Mucosa of descending colon (tissue), 3 donors: Measurements from ENCODE around the gene ST6GAL1. TPM values are rescaled to one million over a fixed set of nuclear protein-coding genes. Genes with fewer than 3 reads are reported as not detected.
"Not testable (repeated sequence)": the region's sequence is repeated elsewhere in the genome, so short reads cannot be mapped to it uniquely, and the experiment has no call there.

Source experiments
- ATAC-seq: fragments of 200-7000 bp; cut with Tn5 transposase; one replicate; pipeline ENCODE4 v1.9.1; 2020; ENCODE audit warnings: mild to moderate bottlenecking, moderate library complexity
- DNase-seq, 3 donors: peaks; one replicate each; pipeline ENCODE4 v3.0.0-alpha.2; 2020
- H3K36me3 ChIP-seq: fragments of 200-600 bp; one replicate; pipeline ENCODE4 v1.8.0; 2021; ENCODE audit warnings: low read depth, mild to moderate bottlenecking
- H3K4me1 ChIP-seq: fragments of 200-600 bp; one replicate; pipeline ENCODE4 v1.8.0; 2021; ENCODE audit warnings: low read depth, mild to moderate bottlenecking
- H3K4me3 ChIP-seq: fragments of 200-600 bp; one replicate; pipeline ENCODE4 v1.8.0; 2021; ENCODE audit warnings: mild to moderate bottlenecking
- H3K9me3 ChIP-seq: fragments of 200-600 bp; one replicate; pipeline ENCODE4 v1.8.0; 2021; ENCODE audit warnings: mild to moderate bottlenecking
- intact Hi-C, 2 donors: fragments of 100-400 bp; cut with DNase I in 1 of 2; cut with micrococcal nuclease in 1 of 2; formaldehyde crosslinking; loops; one replicate each; pipeline versions ENCODE4 v1.11.0 to v1.11.1; 2022; cut with DNase I, micrococcal nuclease
- total RNA-seq, 3 donors: library from RNA; stranded (reverse); fragmentation: NEBNext Ultra II Directional in 2 of 3; extraction: Animal tissue kit (Norgen Biotek cat#: 25700) in 2 of 3; gene quantifications; one replicate each; pipeline versions ENCODE4 v1.2.1 to v1.2.4, GENCODE V29; 2021 to 2023
- TF ChIP-seq, protein P1 (sequence below): fragments of 200-600 bp; IDR thresholded peaks from one replicate; pipeline ENCODE4 v1.8.0; 2022; ENCODE audit warnings: antibody characterized with exemption, mild to moderate bottlenecking
- donor health status: DM: no; HTN: no; CAD: no; lungs with moderate emphysema.
- donor health status: DM: no; HTN: no; CAD: no.
- donor health status: DM: no; HTN: yes; CAD: no.

Gene ST6GAL1
- total RNA-seq, 3 donors from 2014 or later = 23.5 to 58.9 (median 53.6) TPM

DNA sequence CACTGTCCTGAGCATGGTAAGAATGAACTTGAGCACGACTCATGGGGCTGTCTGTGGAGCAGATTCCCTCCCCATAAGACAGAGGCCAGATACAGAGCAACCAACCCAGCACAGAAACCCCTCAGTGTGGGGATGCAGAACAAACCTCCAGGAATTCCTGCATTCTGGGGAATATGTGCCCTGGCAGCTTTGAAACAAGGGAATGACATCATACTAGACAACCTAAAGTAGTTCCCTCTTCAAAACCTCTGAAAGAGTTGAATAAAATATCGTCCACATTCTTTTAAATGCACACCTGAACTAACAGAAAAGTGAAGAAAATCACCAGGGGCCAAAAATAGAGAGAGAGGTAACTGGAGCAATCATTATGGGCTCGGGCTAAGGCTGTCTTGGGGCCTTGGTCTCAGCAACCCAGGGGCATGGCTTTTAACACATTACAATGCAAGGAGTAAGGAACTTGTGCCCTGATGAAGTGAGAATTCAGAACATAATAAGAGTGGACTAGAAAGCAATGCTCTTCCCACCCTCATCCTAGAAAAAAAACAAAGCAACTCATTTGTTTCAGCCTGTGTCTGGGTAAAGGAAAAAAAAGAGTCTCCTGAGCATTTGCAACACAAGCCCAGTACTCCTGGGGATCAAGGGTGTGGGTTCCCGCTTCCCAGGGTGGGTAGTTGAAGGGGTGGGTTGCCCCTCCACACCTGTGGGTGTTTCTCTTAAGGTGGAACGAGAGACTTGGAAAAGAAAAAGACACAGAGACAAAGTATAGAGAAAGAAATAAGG lies 43.9 kb upstream of the ST6GAL1 start:
- no peaks in the 10 kb centered on the region for H3K36me3 ChIP-seq
- TF ChIP-seq, protein P1, sequence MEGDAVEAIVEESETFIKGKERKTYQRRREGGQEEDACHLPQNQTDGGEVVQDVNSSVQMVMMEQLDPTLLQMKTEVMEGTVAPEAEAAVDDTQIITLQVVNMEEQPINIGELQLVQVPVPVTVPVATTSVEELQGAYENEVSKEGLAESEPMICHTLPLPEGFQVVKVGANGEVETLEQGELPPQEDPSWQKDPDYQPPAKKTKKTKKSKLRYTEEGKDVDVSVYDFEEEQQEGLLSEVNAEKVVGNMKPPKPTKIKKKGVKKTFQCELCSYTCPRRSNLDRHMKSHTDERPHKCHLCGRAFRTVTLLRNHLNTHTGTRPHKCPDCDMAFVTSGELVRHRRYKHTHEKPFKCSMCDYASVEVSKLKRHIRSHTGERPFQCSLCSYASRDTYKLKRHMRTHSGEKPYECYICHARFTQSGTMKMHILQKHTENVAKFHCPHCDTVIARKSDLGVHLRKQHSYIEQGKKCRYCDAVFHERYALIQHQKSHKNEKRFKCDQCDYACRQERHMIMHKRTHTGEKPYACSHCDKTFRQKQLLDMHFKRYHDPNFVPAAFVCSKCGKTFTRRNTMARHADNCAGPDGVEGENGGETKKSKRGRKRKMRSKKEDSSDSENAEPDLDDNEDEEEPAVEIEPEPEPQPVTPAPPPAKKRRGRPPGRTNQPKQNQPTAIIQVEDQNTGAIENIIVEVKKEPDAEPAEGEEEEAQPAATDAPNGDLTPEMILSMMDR = no peak
- DNase-seq (no peak), ATAC-seq (no peak)
- no peaks in the 10 kb centered on the region for H3K9me3 ChIP-seq
- H3K4me3 ChIP-seq = no peak overlapping the region
- intact Hi-C loops = no loop called here
- H3K4me1 ChIP-seq = no peaks in the 10 kb centered on the region

DNA sequence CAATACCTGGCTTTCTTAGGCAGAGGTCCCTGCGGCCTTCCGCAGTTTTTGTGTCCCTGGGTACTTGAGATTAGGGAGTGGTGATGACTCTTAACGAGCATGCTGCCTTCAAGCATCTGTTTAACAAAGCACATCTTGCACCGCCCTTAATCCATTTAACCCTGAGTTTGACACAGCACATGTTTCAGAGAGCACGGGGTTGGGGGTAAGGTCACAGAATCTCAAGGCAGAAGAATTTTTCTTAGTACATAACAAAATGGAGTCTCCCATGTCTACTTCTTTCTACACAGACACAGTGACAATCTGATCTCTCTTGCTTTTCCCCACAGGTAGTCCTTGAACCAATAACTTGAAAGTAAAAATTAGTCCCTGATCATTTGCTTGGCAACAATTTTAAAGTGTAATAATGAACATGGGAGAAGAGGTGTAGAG lies 42.8 kb upstream of the ST6GAL1 start:
- DNase-seq, H3K4me3 ChIP-seq, H3K36me3 ChIP-seq, intact Hi-C loops, H3K9me3 ChIP-seq, H3K4me1 ChIP-seq, ATAC-seq: not testable (repeated sequence)

DNA sequence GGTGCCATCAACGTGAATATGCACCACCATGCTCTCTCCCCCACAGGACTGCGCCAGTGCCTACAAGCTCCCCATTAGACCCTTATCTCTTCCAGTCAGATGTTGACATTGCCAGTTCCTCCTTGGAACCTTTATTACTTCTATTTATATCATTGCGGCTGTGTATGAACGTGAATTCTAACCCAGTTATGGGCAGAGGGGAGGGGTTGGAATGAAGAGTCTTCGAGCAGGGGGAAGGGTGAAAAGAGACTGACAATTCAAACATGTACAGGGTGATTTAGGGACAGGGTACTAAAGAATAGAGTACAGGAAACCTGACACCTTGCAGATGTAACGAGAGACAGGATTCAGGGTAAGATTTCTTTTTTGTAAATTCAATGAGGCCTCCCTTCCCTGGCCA lies 41.8 kb upstream of the ST6GAL1 start:
- TF ChIP-seq, protein P1 = no peak
- H3K4me1 ChIP-seq = no peaks in the 10 kb centered on the region
- intact Hi-C loops = no loop called here
- H3K9me3 ChIP-seq = no peaks in the 10 kb centered on the region
- H3K36me3 ChIP-seq = no peaks in the 10 kb centered on the region
- DNase-seq (no peak), ATAC-seq (no peak)
- no peak overlapping the region for H3K4me3 ChIP-seq

DNA sequence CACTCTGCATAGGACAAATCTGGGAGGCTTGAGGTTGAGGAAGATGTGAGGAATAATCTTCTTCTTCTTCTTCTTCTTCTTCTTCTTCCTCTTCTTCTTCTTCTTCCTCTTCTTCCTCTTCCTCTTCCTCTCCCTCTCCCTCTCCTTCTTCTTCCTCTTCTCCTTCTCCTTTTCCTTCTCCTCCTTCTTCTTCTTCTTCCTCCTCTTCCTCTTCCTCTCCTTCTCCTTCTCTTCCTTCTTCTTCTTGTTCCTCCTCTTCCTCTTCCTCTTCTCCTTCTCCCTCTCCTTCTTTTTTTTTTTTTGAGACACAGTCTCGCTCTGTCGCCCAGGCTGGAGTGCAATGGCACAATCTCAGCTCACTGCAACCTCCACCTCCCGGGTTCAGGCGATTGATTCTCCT lies 40.6 kb upstream of the ST6GAL1 start:
- H3K4me1 ChIP-seq, H3K36me3 ChIP-seq, ATAC-seq, DNase-seq, H3K4me3 ChIP-seq, intact Hi-C loops, H3K9me3 ChIP-seq: not testable (repeated sequence)

DNA sequence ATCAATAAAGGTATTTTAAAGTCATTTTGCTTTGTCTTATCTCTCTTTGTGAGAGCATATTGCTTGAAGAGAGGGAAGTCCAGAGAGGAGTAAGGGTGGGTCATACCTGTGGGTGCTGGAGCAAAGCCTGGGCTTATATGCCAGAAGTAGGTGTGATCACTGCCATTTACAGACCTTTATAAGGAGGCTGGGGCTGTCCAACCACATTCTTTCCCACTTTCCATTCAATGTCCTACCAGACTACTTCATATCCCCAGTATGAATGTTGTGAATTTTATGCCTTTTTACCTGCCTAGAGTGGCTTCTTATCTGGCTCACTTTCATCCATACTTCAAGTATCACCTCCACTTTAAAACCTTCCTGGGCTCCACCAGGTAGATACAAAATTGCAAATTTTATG lies 39.4 kb upstream of the ST6GAL1 start:
- no peaks in the 10 kb centered on the region for H3K4me1 ChIP-seq
- intact Hi-C loops = no loop called here
- TF ChIP-seq, protein P1 = no peak
- DNase-seq = no peak
- ATAC-seq = no peak
- H3K4me3 ChIP-seq = no peak overlapping the region
- H3K36me3 ChIP-seq = no peaks in the 10 kb centered on the region
- H3K9me3 ChIP-seq = no peaks in the 10 kb centered on the region

DNA sequence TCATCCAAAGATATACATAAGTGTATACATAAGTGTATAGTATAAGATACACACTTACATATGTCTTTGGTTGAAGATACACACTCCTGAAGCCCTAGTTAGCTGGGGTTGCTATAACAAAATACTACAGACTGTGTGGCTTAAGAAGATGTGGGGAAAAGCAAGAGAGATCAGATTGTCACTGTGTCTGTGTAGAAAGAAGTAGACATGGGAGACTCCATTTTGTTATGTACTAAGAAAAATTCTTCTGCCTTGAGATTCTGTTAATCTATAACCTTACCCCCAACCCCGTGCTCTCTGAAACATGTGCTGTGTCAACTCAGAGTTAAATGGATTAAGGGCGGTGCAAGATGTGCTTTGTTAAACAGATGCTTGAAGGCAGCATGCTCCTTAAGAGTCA lies 37.3 kb upstream of the ST6GAL1 start:
- DNase-seq, intact Hi-C loops, H3K4me1 ChIP-seq, H3K36me3 ChIP-seq, ATAC-seq, H3K4me3 ChIP-seq, H3K9me3 ChIP-seq: not testable (repeated sequence)

DNA sequence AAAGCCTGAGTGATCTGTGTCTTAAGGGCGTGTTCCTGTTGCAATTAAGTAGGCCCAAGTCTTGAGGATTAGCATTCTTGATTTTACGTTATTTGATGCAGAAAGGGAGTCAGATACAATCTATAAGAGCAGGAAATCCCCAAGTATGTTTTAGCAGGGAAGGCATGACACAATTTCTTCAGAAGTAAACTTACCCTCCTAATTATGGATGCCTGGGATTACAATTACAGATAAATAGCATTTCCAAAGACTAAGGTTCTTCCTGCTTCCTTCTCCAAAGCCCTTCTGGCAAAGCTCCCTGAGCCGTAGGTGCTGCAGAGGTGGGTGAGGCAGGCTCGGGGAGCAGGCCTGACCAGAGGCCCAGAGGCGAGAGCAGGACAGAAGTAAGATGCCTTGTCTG lies 34.9 kb upstream of the ST6GAL1 start:
- Histone ChIP-seq H3K9me3 (no peaks in the 10 kb centered on the region), H3K4me3 (no peak overlapping the region), H3K36me3 (no peaks in the 10 kb centered on the region), H3K4me1 (no peaks in the 10 kb centered on the region)
- ATAC-seq = no peak
- no peak for DNase-seq
- TF ChIP-seq, protein P1 = no peak
- intact Hi-C loops = no loop called here
